ENCODE measurements around the gene PRKG1.

DNA sequence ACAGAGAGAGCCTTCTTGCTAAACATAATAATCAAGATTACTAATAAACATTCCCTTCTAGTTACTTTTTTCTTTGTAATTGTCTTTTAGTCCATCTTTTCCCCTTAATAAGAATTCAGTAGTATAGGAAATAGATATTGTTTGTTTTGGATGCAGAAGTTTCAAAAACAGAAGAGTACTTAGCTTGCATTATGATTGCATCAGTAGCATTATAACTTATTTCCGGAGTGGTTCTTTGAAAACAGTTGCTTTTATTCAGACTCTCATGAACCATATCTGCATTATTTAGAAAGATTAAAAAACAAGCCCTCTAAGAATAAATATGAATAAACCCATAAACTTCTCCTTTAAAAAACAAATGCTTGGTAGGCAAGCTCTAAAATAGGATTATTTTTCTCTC lies 1205.8 kb downstream of the PRKG1 start:
- no peak for TF ChIP-seq TAF1 (IDR thresholded peaks at IDR 0.05; ENCODE audit: borderline replicate concordance, insufficient read depth, low read length)
- no peak for TF ChIP-seq SIN3A (IDR thresholded peaks at IDR 0.05; ENCODE audit: borderline replicate concordance, insufficient read depth, low read length)
- no peak for TF ChIP-seq POLR2AphosphoS5 (IDR thresholded peaks at IDR 0.05; ENCODE audit: low read depth, low read length)
- TF ChIP-seq, protein P1, sequence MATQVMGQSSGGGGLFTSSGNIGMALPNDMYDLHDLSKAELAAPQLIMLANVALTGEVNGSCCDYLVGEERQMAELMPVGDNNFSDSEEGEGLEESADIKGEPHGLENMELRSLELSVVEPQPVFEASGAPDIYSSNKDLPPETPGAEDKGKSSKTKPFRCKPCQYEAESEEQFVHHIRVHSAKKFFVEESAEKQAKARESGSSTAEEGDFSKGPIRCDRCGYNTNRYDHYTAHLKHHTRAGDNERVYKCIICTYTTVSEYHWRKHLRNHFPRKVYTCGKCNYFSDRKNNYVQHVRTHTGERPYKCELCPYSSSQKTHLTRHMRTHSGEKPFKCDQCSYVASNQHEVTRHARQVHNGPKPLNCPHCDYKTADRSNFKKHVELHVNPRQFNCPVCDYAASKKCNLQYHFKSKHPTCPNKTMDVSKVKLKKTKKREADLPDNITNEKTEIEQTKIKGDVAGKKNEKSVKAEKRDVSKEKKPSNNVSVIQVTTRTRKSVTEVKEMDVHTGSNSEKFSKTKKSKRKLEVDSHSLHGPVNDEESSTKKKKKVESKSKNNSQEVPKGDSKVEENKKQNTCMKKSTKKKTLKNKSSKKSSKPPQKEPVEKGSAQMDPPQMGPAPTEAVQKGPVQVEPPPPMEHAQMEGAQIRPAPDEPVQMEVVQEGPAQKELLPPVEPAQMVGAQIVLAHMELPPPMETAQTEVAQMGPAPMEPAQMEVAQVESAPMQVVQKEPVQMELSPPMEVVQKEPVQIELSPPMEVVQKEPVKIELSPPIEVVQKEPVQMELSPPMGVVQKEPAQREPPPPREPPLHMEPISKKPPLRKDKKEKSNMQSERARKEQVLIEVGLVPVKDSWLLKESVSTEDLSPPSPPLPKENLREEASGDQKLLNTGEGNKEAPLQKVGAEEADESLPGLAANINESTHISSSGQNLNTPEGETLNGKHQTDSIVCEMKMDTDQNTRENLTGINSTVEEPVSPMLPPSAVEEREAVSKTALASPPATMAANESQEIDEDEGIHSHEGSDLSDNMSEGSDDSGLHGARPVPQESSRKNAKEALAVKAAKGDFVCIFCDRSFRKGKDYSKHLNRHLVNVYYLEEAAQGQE (IDR thresholded peaks at IDR 0.05; ENCODE audit: insufficient read depth in 1 of 2, low read depth in 2 of 2, low read length in 2 of 2) = no peak
